Measurements from ENCODE around the gene IFNA10. TPM values are rescaled to one million over a fixed set of nuclear protein-coding genes. Genes with fewer than 3 reads are reported as not detected.
"Not testable (repeated sequence)": the region's sequence is repeated elsewhere in the genome, so short reads cannot be mapped to it uniquely, and the experiment has no call there.

IFNA10 gene
- total RNA-seq, 1 experiment from 2014 or later: not detected

- in situ Hi-C loops (cut with HindIII; ENCODE audit: low pct_unique_long_range_greater_than_20kb, low sequenced_read_pairs): no loop called here
- DNase-seq (ENCODE audit: low read depth, low spot score): no peak
These were observed 3.4 kb upstream of the IFNA10 start for GRCh38 chr9:21210311-21210710.

DNA sequence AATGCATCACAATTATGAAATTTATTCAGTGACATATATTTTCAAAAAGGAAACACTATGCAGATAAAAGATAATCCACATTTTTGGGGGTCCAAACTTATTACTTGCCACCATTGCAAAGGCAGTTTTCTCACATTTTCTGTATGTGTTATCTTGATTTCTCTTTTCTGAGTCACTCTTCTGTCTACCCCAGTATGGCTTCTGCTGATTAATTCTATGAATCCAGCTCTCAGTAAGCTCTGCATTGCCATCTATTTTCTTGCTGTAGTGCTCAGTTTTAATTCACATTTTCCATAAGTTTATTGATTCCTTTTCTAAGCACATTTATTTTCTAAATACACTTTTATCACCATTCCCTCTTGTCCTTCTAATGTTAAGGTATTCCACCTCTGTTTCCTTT lies 1.7 kb downstream of the IFNA10 start:
- no peak for DNase-seq (ENCODE audit: low read depth, low spot score)
- in situ Hi-C loops (cut with HindIII; ENCODE audit: low pct_unique_long_range_greater_than_20kb, low sequenced_read_pairs): no loop called here

- in situ Hi-C loops (cut with HindIII; ENCODE audit: low pct_unique_long_range_greater_than_20kb, low sequenced_read_pairs); DNase-seq (ENCODE audit: low read depth, low spot score): not testable (repeated sequence)
These were observed 4.8 kb downstream of the IFNA10 start, which contains the start of gene IFNA7 for GRCh38 chr9:21202105-21202504. IFNA7 (minus strand) TSS chr9:21202205; CDS start chr9:21202165, 40 bp downstream.

- in situ Hi-C loops (cut with HindIII; ENCODE audit: low pct_unique_long_range_greater_than_20kb, low sequenced_read_pairs): not testable (repeated sequence)
These were observed 11.8 kb downstream of the IFNA10 start for GRCh38 chr9:21194867-21195776.

GRCh38 chr9:21187487-21187886 lies 19.5 kb downstream of the IFNA10 start, which contains the start of gene IFNA4:
IFNA4 (minus strand) TSS chr9:21187587; CDS start chr9:21187531, 56 bp downstream.
- DNase-seq (ENCODE audit: low read depth, low spot score); in situ Hi-C loops (cut with HindIII; ENCODE audit: low pct_unique_long_range_greater_than_20kb, low sequenced_read_pairs): not testable (repeated sequence)

More at GRCh38 chr9:21194867-21195776, 11.8 kb downstream of the IFNA10 start:
- DNase-seq (ENCODE audit: low read depth, low spot score): peak; percentile 43

DNA sequence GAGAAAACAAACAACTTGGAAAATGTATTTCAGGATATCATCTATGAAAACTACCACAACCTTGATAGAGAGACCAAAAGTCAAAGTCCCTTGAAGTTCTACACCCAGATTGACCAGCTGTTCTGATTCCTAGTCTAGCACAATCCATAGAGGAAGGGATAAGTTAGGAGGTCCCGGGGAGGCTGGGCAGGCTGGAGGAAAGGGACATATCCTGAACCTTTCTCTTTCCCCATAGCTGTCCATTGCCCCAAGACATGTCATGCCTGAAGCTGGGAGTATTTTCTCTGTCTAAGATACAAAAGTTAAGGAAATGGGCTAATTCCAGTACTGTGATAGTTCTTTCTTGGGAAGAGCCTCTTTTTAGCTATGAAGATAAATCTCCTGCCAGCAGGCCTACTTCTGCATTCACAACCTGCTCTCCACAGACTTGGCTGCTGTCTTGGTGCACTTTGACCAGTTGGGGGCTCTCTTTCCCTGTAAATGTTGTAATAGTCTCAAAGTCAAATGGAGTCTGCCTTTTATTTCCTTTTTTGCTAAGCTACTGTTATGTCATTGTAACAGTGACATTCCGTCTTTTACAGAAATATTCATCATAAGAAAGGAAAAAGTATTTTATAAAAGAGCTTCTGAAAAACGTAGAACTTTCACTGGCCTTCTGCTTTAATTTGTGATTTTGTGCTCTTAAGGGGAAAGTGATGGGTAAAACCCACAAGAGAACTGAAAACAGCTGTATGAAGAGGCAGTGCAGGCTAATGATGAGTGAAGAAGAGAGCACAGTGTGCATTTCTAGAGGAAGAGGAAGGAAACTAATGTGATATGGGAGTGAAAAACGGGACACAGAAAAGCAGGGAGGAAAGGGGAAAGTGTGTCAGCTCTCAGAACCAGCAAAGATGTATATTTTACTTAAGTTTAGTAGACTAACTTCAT lies 23.9 kb downstream of the IFNA10 start:
- in situ Hi-C loops (cut with HindIII; ENCODE audit: low pct_unique_long_range_greater_than_20kb, low sequenced_read_pairs): not testable (repeated sequence)
- peak; percentile 54 for DNase-seq (ENCODE audit: low read depth, low spot score)

- in situ Hi-C loops (cut with HindIII; ENCODE audit: low pct_unique_long_range_greater_than_20kb, low sequenced_read_pairs): no loop called here
- no peak for DNase-seq (ENCODE audit: low read depth, low spot score)
These were observed 32.3 kb downstream of the IFNA10 start for GRCh38 chr9:21174671-21175070.

DNA sequence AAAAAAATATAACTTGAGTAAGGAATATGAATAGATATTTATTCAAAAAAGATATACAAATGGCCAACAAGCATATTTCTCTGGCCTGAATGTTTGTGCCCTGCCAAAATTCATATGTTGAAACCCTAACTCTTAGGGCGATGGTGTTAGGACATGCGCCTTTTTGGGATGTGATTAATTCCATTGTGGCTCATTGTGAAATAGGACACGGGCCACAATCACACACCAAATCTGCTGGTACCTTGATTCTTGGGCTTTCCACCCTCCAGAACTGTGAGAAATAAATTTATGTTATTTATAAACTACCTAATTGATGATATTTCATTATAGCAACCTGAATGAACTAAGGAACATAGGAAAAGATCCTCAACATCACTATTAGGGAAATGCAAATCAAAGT lies 34.8 kb downstream of the IFNA10 start:
- in situ Hi-C loops (cut with HindIII; ENCODE audit: low pct_unique_long_range_greater_than_20kb, low sequenced_read_pairs): no loop called here
- DNase-seq (ENCODE audit: low read depth, low spot score): no peak

GRCh38 chr9:21171351-21171750 lies 35.6 kb downstream of the IFNA10 start:
- DNase-seq (ENCODE audit: low read depth, low spot score): no peak
- in situ Hi-C loops (cut with HindIII; ENCODE audit: low pct_unique_long_range_greater_than_20kb, low sequenced_read_pairs): no loop called here

- in situ Hi-C loops (cut with HindIII; ENCODE audit: low pct_unique_long_range_greater_than_20kb, low sequenced_read_pairs); DNase-seq (ENCODE audit: low read depth, low spot score): not testable (repeated sequence)
These were observed 40.4 kb downstream of the IFNA10 start, which contains the start of gene IFNA21 for GRCh38 chr9:21166560-21166959. IFNA21 (minus strand) TSS chr9:21166660; CDS start chr9:21166612, 48 bp downstream.

GRCh38 chr9:21165516-21165915 lies 41.4 kb downstream of the IFNA10 start:
- no peak for DNase-seq (ENCODE audit: low read depth, low spot score)
- in situ Hi-C loops (cut with HindIII; ENCODE audit: low pct_unique_long_range_greater_than_20kb, low sequenced_read_pairs): no loop called here

- in situ Hi-C loops (cut with HindIII; ENCODE audit: low pct_unique_long_range_greater_than_20kb, low sequenced_read_pairs): no loop called here
- DNase-seq (ENCODE audit: low read depth, low spot score): no peak
These were observed 46.8 kb downstream of the IFNA10 start for GRCh38 chr9:21160178-21160577.

Small RNA genes lying within 50 kb of the gene (small RNA-seq; reads per million reads assigned to genes)
- gene RF00019: 0 reads per million in 2 experiments

Other genes starting within 250 kb of the IFNA10 start
- gene HACD4, start 175.5 kb downstream of the IFNA10 start, total RNA-seq (2014; rRNA removed; shearing (Covaris generic)): 1.1 and 1.4 TPM in 2 replicates
- gene IFNB1, start 129.2 kb downstream of the IFNA10 start, total RNA-seq (2014; rRNA removed; shearing (Covaris generic)): not detected in 2 replicates
- gene IFNW1, start 65.3 kb downstream of the IFNA10 start, total RNA-seq (2014; rRNA removed; shearing (Covaris generic)): not detected in 2 replicates
- gene IFNA21, start 40.5 kb downstream of the IFNA10 start, total RNA-seq (2014; rRNA removed; shearing (Covaris generic)): not detected in 2 replicates
- gene IFNA4, start 19.6 kb downstream of the IFNA10 start, total RNA-seq (2014; rRNA removed; shearing (Covaris generic)): not detected in 2 replicates
- not detected in 2 replicates for gene IFNA7, start 4.9 kb downstream of the IFNA10 start, total RNA-seq (2014; rRNA removed; shearing (Covaris generic))
- gene IFNA16, start 10.2 kb upstream of the IFNA10 start, total RNA-seq (2014; rRNA removed; shearing (Covaris generic)): not detected in 2 replicates
- gene IFNA17, start 21.1 kb upstream of the IFNA10 start, total RNA-seq (2014; rRNA removed; shearing (Covaris generic)): not detected in 2 replicates
- not detected in 2 replicates for gene IFNA14, start 32.9 kb upstream of the IFNA10 start, total RNA-seq (2014; rRNA removed; shearing (Covaris generic))
- not detected in 2 replicates for gene IFNA5, start 98.2 kb upstream of the IFNA10 start, total RNA-seq (2014; rRNA removed; shearing (Covaris generic))
- gene KLHL9, start 128.3 kb upstream of the IFNA10 start, total RNA-seq (2014; rRNA removed; shearing (Covaris generic)): 19.9 and 21.3 TPM in 2 replicates
- gene IFNA6, start 143.7 kb upstream of the IFNA10 start, total RNA-seq (2014; rRNA removed; shearing (Covaris generic)): not detected in 2 replicates
- gene IFNA13, start 160.9 kb upstream of the IFNA10 start, total RNA-seq (2014; rRNA removed; shearing (Covaris generic)): not detected in 2 replicates
- not detected in 2 replicates for gene IFNA2, start 178.3 kb upstream of the IFNA10 start, total RNA-seq (2014; rRNA removed; shearing (Covaris generic))
- gene IFNA8, start 202.0 kb upstream of the IFNA10 start, total RNA-seq (2014; rRNA removed; shearing (Covaris generic)): not detected in 2 replicates
- gene IFNA1, start 233.3 kb upstream of the IFNA10 start, total RNA-seq (2014; rRNA removed; shearing (Covaris generic)): not detected in 2 replicates

Data from SK-MEL-5 (cell line).